IPS-NIHi7 (cell line): ENCODE measurements around the gene CWC27.

Experiments used
- DNase-seq: peaks from one replicate; pipeline ENCODE4 v3.0.0; 2012; ENCODE audit warnings: mixed read lengths; ENCODE audit errors: extremely low spot score

The CWC27 gene

GRCh38 chr5:65035211-65036206 lies 266.8 kb downstream of the CWC27 start:
- peak; percentile 98 for DNase-seq

DNA sequence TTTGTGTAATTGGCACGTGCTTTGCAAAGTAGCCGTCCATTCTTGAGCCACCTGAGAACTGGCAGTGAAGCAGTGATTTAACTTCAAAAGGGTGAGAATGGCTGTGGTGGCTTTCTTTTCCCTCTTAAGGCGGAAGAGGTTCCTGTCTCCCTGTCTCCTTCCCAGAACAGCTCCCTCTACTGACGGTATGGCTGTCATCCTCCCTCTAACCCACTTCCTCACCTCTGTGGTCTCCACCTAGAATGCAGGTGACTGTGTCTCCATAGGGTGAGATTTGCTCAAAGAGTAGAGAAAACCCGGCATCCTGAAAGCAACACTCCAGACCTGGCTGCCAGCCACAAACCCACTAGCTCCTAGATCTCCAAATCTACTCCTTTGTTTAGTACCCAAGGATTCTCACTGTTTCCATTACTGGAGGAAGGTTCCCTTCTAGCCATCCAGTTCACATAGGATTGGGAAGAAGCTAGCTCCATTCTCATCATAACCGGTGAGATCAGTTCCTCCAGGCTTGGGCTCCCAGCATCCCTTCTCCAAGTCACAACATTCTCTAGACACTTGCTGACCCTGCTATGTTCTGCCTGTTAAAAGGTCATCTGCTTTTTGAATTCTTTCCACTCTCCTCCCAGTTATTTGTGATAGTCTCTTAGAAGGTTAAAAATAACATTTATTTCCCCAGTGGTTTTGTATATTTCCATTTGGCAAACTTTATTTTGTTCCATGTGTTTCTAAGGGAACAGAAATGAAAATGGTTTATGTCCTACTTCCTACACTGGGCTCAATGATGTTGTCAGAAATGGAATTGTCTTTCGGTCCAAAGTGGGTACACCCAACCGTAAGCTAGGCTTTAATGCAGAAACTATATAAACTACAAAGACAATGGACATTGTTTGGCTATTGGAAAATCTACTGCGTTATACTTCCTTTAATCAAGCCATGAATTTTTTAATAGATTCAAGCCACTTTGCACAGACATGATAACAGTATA lies 269.4 kb downstream of the CWC27 start:
- peak; percentile 85 for DNase-seq

DNA sequence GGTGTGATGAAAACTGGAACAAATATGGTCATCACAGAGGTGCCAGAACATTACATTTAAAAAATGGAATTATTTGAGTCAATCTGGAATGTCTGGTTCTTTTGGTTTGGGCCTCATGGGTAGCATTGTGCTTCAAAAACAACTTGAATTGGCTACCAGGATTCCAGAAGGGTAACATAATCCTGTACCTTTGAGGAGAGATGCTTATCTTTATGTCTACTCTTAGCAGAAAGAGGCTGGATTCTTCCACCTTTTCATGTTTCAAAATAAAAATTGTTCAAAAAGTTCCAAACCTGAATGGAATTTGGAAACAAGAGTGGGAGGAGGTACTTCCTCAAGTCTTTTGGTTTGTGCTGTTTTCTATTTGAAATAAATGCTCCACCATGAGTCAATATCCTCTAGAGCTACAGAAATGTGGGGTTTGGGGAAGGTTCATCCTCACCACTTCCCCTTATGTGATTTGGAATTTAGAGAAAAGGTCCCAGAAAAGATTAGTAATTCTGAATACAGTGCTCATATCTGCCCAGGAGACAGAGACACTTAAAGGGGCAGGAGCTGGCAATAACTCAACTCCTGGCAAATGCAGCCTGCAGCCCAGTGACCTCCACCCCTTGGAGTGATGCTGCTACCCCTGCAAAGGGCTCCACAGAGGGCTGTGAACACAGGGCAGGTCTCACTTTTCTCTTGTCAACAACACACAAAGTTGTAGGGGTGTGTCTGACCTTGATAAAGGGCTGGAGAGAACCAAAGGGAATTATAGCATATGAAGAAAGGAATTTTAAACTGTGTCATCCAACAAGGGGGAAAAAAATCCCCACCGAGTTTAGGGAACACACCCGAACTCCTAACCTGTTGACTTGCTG lies 272.8 kb downstream of the CWC27 start:
- no peak for DNase-seq

DNA sequence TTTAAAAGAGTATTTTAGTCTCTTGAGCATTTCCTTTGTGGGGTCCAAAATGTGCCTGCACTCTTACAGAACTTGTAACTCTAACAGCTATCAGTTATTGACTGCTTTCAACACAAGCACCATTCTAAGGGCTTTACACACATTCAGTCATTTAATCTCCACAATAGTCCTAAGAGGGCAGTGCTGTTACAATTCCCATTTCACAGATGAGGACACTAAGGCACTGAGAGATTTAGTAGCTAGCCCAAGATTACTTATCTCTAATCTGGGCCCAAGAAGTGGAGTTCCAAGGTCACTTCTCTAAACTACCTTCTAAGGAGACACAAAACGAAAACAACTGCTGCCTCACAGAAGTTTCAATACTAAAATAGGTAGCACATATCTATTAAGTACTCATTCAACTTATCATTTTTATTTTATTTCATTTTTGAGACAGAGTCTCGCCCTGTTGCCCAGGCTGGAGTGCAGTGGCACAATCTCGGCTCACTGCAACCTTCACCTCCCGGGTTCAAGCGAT lies 275.2 kb downstream of the CWC27 start:
- DNase-seq, result no peak

- no peak for DNase-seq
Measured at GRCh38 chr5:65047225-65047624, 278.5 kb downstream of the CWC27 start.

- DNase-seq, result no peak
Measured at GRCh38 chr5:65047948-65048690, 279.4 kb downstream of the CWC27 start.

- DNase-seq, result no peak
Measured at GRCh38 chr5:65050140-65050539, 281.4 kb downstream of the CWC27 start.

DNA sequence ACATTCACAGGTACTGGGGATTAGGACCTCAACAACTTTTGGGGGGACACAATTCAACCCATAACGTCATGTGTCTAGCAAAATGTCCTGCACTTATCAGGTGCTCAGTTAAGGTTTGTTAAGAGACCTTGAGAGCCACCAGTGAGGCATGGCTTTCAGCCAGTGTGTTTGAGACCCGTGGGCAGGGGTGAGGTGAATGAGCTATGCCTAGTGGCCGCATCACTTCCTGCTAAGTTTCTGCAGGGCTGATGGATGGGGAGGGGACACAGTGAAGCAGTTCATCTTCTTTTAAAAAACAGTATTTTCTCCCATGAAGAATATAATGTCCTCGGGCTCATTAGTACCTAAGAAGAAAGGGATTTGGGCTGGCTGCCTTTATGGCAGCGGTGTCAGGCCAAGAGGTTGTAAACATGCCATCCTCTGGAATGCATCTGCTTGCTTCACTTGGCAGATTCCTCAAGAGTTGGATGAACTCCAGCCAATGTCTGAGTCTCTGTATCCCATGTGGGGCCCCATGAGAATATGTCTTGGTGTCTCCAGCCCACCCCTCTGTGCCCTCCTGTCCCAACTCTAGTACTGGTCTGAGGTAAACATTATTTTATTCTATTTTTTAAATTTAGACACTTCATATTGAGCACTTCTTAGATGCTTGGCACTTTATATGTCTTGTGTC lies 282.2 kb downstream of the CWC27 start:
- DNase-seq, result no peak

- no peak for DNase-seq
Measured at GRCh38 chr5:65055938-65056337, 287.2 kb downstream of the CWC27 start.

DNA sequence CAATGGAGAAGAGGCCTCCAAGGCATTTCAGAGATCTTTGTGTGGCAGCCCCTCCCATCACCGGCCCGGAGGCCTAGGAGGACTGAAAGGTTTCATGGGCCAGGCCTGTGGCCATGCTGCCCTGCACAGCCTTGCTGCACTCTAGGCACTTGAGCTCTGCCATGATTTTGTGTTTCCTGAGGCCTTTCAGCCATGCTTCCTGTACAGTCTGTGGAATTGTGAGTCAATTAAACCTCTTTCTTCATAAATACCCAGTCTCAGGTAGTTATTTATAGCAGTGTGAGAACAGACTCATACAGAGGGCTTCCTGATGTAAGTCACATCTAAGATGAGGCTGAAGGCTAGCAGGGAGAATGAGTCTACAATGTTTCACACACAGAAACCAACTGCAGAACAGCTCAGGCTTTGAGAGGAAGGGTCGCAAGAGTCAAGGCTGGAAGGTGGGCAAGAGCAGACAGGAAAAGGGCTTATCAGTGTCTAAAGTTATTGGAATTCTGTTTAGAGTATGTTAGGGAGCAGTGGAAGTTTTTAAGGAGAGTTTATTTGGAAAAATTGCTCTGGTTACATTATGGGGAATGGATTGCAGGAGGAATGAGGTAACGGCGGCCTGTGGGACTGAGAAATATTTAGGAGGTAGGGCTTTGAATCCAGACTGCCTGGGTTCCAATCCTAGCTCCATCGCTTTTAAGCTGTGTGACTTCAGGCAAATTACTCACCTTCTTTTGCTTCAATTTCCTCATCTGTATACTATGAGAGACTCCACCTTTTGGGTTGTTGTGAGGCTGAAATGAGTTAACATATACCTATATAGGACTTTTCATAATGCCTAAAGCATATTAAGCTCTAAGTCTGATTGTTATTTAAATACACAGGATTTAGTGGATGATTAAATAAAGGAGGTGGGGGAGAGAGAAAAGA lies 291.2 kb downstream of the CWC27 start:
- no peak for DNase-seq

DNA sequence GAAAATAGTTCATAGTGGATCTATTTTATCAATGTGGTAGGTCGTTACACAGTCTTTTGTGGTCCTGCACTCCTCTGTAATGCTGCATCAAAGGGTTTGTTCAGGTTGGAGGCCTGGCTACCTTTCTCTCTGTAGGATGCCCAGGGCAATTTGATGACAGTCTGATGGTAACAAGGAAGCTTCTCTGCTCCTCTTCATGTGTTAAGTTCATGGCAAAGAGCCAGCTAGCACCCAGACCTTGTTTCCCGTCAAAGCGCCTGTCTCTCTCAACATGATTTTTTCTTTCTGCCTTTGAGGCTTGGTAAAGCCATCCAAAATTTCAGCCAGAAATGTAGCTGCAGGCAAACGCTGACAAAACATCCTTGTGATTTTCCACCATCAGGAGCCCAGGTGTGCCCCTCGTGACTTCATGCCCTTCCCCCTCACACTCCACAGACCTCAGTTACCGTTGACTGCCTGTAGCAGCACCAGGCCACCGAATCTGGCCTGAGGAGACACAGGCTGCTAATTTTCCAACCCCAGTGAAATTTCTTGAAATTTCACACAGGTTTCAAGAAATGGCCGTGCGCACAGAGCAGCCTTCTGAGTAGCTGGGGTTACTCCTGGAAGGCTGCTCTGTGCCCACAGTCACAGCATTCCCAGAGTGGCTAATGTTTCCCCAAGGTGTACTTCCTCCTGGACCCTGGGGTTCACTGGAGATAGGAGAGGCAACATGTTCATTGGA lies 292.7 kb downstream of the CWC27 start:
- no peak for DNase-seq

DNA sequence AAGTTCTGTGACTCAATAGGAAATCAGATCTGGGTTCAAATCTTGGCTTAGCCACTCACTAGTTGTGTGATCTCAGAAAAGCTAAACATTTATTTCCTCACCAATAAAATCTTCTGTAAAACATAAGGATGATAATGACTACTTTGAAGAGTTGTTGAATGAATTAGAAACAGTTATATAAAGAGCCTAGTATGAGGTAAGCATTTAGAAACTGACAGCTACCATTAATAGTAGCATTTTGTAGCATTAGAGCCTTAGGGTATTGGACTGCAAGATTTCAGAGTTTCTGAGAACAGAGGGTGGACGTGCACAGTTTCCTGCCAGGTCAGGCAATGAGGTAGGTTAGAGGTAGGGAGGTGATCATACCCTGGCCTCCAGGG lies 293.2 kb downstream of the CWC27 start:
- DNase-seq, result no peak

GRCh38 chr5:65062469-65063083 lies 293.8 kb downstream of the CWC27 start:
- peak; percentile 25 for DNase-seq

DNA sequence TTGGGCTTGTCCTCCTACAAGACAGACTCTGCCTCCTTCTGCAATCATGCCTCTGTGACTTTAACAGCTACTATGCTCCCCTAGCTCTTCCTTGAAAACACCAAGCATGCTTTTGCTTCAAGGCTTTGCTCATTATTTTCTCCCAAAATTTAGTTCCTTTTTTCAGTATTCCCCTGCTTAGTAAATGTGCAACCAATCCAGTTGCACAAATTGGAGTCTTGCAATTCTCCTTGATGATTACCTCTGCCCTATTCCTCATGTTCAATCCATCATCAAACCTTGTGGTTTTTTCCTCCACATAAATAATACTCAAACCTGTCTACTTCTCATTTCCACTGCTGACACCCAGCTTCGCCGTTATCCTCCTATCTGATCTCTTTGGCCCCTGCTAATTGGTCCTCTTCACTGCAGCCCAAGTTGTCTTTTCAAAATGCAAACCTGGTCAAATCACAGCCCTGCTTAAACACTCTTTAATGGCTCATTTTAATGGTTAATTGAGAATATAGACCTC lies 296.3 kb downstream of the CWC27 start:
- DNase-seq, result no peak

- no peak for DNase-seq
Measured at GRCh38 chr5:65066387-65067146, 297.8 kb downstream of the CWC27 start.

- no peak for DNase-seq
Measured at GRCh38 chr5:65067147-65067506, 298.4 kb downstream of the CWC27 start.
